ENCODE results near the gene MX1.

The MX1 gene

DNA sequence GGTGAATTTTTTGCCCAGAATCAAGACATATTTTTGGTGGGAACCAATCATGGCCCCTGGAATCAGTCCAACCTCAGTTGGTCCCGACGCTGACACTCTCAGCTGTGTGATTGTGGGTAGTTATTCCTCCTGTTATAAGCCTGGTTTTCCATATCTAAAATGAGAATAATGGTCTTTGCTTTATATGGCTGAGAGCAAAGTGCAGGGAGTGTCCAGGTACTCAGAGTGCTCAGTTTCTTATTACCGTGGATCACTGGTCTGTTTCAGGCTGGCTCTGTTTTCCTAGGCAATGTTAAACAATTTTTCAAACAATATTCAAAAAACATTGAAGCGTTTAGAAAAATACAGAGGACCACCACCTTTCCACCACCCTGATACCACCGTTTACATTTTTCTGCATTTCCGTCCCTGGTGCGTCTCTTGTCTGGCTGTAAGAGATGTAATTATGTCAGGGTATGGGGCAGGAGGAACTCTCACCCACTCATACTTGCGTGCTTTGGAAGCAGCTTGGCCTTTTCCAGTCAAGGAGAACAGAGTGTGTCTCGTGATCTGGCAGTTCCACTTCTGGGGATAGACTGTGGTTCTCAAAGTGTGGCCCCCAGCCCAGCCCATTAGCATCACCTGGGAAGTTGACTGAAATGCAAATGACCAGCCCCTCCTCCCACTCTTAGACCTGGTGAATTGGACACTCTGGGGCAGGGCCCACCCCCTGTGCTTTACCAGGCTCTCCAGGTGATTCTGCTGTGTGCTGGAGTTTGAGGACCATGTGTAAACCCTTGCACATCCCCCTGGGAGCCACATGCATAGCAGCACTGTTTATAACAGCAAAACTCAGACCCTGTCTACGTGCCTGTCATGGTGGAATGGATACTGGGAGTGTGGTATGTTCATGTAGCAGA lies 6.8 kb downstream of the MX1 start:
- DNase-seq = no peak

DNA sequence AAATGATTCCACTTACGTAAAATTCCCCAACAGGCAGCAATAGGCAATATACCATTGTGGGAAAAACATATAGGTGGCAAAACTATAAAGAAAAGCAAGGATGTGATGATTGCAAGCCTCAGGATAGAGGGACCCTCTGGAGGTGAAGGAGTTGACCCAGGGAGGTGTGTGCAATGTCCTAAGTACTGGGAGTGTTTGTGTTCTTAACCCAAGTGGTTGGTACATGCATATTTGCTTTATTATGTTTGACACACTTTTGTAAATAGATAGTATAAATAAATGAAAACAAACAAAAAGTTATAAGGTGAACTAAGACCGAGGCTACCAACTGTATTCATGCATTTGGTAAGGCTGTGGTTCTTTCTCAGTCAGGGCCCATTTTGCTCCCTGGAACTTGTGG lies 7.5 kb downstream of the MX1 start:
- no peak for DNase-seq

DNA sequence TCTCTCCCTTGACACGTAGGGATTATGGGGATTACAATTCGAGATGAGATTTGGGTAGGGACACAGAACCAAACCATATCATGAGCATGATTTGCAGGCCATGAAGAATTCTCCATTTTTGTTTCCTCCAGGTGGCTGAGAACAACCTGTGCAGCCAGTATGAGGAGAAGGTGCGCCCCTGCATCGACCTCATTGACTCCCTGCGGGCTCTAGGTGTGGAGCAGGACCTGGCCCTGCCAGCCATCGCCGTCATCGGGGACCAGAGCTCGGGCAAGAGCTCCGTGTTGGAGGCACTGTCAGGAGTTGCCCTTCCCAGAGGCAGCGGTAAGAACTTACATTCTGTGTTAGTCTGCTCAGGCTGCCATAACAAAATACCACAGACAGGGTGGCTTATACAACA lies 9.7 kb downstream of the MX1 start:
- DNase-seq = peak; percentile 40

DNA sequence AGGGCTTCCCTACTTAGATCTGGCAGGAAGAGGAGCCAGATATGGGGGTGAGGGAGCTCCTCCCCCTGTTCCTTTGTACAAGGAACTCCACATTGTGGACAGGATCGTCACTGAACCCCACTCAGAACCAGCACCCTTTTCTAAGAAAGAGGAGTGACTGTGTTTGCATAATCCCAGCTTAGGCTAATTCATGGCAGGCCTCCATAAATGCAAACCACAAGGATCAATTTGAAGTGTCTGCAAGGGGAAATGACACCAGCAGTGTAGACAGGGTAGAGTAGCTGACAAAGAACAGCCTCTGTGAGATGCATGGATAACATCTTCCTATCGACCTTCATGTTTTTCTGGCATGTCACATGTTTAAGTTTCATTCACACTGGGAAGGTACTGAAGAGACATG lies 11.7 kb downstream of the MX1 start:
- DNase-seq = no peak

DNA sequence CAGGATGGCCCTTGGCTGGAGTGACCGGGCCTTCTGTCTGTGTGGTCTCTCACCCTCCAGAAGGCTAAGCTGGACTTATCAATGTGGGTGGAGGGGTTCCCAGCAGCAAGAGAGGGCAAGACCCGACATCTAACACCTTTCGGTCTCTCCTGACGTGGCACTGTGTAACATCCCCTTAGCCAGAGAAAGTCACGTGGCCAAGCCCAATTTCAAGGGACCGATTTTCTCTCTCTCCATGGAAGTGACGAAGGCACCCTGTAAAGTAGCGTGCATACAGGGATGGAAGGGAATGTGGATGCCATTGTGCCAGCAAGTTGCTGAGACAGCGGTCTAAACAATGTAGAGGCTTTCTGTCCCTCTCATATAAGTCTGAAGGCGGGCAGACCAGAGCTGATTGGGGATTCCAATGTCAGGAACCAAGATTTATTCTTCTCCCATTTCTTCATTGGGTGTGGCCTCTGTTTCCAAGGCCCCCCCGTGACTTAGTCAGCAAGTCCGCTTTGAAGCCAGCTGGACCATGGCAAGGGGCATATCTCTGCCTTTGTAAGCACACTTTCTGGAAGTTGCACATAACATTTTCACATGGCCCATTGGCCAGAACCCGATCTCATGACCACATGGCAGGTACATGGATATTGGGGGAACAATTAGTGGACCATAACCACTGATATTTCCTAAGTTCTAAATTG lies 12.5 kb downstream of the MX1 start:
- DNase-seq = no peak

DNA sequence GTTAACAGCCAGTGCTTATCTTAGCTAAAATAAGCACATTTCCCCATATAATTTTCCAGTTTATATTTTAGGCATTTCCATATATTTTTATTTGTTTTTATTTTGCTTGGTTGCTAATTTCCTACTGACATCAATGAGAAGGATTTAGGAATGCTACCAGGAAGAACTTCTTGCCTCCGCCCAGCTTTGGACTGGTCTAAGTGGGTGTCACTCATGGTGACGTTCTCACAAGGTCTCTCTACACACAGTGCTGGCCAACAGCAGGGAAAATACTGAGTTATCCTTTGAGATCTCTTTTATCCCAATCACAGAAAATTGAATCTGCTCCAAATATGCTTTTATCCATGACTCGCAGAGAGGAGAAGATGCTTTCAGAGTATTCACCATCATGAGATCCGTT lies 13.2 kb downstream of the MX1 start:
- DNase-seq = no peak

DNA sequence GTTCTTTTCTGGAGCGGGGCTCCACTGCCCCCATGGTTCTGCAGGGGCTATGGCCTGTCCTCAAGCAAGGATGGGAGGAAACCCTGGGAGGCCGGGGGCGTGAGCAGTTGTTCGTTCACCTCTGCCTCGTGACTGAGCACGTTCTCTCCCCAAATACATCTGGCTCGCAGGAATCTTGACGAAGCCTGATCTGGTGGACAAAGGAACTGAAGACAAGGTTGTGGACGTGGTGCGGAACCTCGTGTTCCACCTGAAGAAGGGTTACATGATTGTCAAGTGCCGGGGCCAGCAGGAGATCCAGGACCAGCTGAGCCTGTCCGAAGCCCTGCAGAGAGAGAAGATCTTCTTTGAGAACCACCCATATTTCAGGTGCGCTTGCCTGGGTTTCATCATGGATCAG lies 15.5 kb downstream of the MX1 start:
- DNase-seq = no peak

DNA sequence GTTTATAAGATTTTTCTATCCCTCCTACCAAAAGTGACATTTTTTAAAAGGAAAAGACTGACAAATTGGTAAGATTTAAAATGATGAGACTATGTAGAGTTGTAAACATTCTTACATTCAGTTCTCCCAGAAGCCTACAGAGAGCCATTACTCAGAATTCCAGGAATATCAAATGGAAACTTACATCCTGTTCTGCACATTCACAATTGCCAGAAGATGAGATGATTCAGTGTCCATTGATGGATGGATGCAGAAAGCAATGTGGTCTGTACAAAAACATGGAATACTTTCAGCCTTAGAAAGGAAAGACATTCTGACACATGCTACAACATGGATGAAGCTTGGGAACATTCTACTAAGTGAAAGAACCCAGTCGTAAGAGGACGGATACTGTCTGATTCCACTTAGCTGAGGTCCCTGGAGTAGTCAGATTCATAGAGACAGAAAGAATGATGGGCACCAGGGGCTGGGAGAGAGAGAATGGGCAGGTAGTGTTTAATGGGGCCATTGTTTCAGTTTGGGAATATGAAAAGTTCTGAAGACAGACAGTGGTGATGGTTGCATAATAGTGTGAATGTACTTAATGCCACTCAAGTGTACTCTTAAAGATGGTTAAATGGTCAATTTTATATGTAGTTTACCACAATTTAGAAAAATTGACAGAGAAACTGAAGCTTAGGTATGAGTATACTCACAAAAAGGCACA lies 16.6 kb downstream of the MX1 start:
- no peak for DNase-seq

DNA sequence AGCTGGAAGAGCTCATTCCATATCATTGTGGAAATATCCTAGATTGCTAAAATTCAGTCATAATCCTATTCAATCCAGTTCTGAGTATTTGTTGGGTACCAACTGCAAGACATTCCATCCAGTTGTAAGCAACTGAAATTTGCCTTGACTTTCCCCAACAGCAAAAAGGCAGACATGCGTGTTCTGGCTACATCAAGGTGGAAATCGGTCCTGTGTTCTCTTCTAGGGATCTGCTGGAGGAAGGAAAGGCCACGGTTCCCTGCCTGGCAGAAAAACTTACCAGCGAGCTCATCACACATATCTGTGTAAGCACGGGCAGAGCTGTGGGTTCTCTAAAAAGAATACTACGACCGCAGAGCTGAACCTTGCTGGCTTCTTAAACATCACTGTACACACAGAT lies 17.5 kb downstream of the MX1 start:
- DNase-seq = no peak

DNA sequence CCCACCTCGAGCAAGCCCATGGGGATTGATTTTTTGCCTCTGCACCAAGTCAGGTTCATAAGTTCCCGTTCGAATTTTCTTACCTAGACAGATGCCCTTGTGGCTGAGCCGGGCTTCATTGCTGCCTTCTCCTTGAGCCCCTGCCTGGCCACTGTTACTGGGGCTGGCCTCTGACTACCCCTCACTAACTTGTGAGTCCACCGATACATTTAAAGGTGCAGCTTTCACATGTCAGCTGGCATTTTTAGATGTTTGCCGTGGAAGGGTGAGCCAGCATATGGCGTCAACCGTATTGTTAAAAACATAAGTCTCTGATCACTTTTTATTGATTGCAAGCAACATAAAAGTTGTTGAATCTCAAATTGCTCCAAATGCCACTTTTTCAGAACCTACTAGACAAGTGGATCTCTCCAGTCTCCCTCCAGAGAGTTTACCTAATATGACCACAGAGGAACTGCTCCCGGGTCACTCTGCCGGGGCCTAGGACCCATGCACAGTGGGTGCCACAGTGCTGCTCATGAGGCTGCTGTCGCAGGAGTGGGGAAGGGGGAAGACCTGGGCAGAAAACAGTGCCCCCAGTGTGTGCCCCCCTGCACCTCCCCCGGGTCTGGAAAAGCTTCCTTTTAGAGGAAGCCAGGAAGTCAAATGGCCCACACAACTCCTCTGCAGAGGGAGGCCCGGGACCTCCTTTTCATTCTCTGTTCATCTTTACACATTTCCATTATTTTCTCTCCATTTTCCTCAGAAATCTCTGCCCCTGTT lies 18.8 kb downstream of the MX1 start:
- DNase-seq = no peak

DNA sequence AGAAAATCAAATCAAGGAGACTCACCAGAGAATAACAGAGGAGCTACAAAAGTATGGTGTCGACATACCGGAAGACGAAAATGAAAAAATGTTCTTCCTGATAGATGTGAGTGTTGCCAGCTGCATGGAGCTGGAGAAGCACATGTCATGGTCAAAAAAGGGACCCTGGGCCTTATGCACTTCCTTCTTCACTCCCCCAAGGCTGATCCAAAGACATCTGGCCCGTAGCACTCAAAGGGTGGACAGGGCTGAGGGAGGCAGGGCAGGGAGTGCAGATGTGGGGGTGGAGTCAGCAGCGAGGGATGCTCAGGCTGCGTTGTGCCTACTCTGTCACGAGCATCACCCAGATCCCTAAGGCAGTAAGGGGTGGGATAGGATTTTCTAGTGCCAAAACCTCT lies 19.4 kb downstream of the MX1 start:
- DNase-seq = no peak

DNA sequence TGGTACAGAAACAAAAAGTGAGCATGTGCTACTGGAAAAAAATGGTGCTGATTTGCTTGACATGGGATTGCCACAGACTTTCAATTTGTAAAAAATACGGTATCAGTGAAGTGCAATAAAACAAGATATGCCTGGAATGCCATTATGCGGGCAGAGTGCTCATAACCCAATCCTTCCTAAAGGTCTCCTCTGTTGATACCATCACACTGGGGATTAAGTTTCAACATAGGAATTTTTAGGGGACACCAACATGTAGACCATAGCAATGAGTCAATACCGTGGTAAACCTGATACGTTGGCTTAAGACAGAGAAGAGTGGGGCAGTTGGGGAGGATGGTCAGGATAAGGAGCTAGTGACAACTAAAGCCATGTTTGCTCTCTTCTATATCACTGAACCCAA lies 20.5 kb downstream of the MX1 start:
- no peak for DNase-seq

DNA sequence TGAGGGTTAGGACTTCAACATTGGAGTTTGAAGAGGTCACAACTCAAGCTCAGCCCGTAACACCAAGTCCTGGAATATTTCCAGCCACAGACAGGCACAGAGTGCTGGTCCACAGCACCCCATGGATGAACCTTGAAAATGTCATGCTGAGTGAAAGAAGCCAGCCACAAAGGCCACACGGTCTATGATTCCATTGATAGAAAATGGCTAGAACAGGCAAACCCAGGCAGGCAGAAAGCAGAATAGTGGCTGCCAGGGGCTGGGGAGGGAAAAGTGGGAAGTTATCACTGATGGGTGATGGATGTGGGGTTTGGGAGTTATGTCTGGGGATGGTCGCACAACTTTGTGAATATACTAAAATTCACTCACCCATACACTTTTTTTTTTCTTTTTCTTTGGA lies 21.3 kb downstream of the MX1 start:
- DNase-seq = no peak

DNA sequence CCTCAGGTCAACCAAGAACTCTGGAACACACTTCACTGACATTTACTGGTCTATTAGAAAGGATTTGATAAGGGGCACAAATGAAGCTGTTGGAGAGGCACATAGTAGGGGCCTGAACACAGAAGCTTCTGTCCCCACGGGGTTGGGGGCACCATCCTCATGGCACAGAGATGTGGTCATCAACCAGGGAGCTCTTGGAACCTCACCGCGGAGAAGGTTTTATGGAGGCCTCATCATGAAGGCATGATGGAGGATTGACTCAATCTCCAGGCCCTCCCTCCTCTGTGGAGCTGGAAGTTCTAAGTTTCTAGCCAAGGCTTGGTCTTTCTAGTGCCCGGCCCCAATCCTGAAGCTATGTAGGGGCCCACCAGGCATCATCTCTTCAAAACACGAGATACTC lies 23.6 kb downstream of the MX1 start:
- DNase-seq = no peak

DNA sequence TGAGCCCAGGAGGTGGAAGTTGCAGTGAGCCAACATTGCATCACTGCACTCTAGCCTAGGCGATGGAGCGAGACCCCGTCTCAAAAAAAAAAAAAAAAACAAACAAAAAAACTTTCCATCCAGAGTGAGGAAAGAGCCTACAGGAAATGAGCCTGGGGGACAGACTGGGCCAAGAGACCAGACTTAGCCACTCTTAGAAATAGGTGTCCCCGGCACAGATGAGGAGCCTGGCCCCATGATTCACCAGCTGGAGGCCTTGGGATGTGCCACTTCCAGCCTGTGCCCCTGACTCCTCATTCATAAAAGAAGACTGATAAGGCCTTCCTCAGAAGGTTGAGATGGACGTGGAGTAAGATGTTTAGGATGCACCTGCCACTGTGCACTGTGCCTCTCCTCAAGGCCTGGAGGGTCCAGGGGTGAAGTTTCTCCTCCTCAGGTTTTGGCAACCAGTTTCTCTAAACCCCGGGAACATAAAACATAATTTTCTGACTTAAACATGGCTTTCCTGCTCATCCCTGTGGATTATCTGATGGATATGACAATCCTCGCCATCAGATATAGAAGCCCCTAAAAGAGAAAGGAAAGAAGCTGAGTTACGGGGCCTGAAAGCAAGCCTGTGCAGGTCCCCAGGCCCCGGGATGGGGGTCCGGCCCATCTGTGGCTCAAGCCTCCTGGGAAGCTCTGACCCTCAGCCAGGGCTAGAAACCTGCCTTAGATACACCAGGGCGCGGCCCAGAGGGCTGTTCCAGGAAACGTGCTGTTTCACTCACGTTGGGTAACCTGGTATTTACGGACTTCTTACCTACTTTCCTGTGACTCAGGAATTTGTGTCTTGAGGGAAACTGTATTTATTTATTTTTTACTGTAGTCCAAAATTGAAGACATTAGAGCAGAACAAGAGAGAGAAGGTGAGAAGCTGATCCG lies 26.0 kb downstream of the MX1 start:
- no peak for DNase-seq

DNA sequence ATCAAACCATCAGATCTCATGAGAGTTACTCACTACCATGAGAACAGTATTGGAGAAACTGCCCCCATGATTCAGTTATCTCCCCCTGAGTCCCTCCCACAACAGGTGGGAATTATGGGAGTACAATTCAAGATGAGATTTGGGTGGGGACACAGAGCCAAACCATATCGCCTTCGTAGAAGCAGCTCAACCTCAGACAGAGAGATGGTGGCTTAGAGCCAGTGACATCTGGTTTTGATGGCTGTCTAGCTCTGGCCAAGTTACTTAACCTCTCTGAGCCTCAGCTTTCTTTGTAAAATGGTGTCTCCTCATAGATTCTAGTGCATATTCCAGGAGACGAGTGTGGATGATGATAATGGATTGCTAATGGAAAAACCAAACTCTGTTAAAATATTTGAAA lies 27.2 kb downstream of the MX1 start:
- DNase-seq = no peak

DNA sequence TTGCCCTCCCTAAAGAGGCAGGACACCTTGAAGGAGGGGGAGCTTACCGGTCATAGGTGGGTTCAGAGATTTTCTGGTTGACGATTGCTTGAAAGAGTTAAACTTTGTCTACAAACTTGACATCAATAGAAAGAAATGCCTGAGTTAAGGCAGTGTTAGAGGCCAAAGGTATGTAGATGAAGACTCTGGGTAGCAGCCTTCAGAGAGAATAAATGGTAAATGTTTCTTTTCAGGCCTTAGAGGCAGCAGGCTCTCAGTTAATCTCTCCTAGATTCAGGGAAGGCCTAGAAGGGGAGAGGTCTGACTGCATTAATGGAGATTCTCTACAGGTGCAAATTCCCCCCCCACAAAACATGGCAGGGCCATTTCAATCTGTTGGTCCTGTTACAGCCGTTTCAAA lies 27.7 kb downstream of the MX1 start:
- DNase-seq = no peak

DNA sequence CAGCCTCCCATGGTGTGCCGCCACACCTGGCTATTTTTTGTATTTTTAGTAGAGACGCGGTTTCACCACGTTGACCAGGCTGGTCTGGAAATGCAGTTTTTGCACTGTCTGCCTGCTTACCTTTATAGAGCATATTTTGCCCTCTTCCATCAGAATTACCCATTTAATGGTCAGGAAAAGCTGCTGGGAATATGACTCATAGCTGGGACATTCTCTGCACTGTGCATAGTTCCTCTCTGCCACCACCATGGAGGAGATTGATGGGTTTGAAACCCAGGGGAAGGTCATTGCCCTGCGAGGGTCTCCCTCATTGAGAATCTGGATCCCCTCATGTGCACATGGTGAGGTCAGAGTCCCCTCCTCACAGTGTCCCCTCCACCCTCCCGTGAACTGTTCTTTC lies 32.1 kb downstream of the MX1 start:
- no peak for DNase-seq

DNA sequence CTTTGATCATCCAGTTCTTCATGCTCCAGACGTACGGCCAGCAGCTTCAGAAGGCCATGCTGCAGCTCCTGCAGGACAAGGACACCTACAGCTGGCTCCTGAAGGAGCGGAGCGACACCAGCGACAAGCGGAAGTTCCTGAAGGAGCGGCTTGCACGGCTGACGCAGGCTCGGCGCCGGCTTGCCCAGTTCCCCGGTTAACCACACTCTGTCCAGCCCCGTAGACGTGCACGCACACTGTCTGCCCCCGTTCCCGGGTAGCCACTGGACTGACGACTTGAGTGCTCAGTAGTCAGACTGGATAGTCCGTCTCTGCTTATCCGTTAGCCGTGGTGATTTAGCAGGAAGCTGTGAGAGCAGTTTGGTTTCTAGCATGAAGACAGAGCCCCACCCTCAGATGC lies 32.5 kb downstream of the MX1 start:
- DNase-seq = no peak

DNA sequence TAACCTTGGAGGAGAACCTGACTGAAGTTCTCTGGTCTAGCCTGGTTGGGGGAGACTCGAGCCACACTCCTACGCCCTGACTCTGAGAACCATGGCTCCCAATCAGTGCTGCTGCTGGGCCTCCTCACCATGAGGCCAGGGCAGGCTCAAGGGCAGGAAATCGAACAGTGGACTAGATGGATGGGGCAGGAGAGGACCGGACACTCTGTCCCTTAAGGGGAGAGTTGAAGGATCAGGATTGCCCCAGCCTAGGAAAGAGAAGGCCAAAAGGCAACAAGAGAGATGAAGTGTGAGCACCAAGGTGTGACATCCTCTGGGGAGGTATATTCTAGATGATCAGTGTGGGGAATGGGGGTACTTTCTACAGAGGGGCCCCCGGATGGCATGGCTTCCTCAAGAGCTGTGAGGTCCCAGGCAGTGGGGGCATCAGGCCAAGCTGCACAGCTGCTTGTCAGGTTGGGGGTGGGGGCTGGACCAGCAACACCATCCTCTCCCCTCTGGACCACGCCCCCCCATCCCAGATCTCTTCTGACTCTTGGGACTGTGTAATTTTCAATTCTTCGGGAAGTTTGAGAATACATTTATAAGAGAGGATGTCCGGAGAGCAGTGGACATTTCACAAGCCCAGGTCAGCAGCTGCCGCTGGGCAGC lies 34.0 kb downstream of the MX1 start:
- DNase-seq = no peak

All from NCI-H82 (cell line).